ENCODE data around the gene PCBP3. TPM values are rescaled to one million over a fixed set of nuclear protein-coding genes. Genes with fewer than 3 reads are reported as not detected.

Gene PCBP3
- total RNA-seq, 1 donor from 2014 or later, result 5.0 TPM

DNA sequence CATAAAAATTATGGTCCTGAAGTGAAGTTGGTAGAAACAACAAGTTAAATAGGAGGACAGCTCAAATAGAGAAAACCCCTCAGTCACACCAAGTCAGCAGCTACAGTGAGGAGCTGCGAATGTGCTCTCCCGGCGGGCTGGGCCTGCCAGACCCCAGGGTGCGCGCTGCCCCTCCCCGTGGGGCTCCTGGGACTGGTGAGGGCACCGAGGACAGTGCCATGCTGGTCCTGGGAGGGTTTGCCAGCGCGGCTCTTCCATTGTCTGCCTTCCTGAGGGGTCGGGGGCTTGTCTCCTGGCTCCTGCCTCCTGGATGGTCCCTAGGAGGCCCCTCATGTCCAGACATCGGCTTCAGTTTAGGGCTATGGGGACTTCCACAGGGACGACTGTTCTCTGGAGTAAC lies 121.8 kb downstream of the PCBP3 start:
- DNase-seq (ENCODE audit: low spot score in 2 of 2, unreplicated experiment in 2 of 2), result no peak
- Mint-ChIP-seq H3K27me3 (ENCODE audit: low read depth) (no peaks in the 10 kb centered on the region), H3K4me1 (peaks cover 25% of the 10 kb centered on the region), H3K36me3 (no peaks in the 10 kb centered on the region), H3K27ac (no peak overlapping the region), H3K4me3 (no peak overlapping the region), H3K9me3 (peaks cover 1% of the 10 kb centered on the region)
- TF ChIP-seq CTCF (IDR thresholded peaks at IDR 0.05; ENCODE audit: unreplicated experiment), result no peak

GRCh38 chr21:45766055-45766454 lies 122.5 kb downstream of the PCBP3 start:
- Mint-ChIP-seq H3K9me3 (no peaks in the 10 kb centered on the region), H3K27ac (no peak overlapping the region), H3K36me3 (no peaks in the 10 kb centered on the region), H3K4me3 (no peak overlapping the region), H3K27me3 (ENCODE audit: low read depth) (no peaks in the 10 kb centered on the region), H3K4me1 (peaks cover 25% of the 10 kb centered on the region)
- no peak for TF ChIP-seq CTCF (IDR thresholded peaks at IDR 0.05; ENCODE audit: unreplicated experiment)
- no peak for DNase-seq (ENCODE audit: low spot score in 2 of 2, unreplicated experiment in 2 of 2)

- no peak overlapping the region for H3K27ac Mint-ChIP-seq
- H3K27me3 Mint-ChIP-seq (ENCODE audit: low read depth), result no peaks in the 10 kb centered on the region
- peaks cover 25% of the 10 kb centered on the region for H3K4me1 Mint-ChIP-seq
- no peak for DNase-seq (ENCODE audit: low spot score in 2 of 2, unreplicated experiment in 2 of 2)
- H3K4me3 Mint-ChIP-seq, result no peak overlapping the region
- H3K9me3 Mint-ChIP-seq, result no peaks in the 10 kb centered on the region
- no peak for TF ChIP-seq CTCF (IDR thresholded peaks at IDR 0.05; ENCODE audit: unreplicated experiment)
- no peaks in the 10 kb centered on the region for H3K36me3 Mint-ChIP-seq
These were observed 123.0 kb downstream of the PCBP3 start for GRCh38 chr21:45766501-45766900.

DNA sequence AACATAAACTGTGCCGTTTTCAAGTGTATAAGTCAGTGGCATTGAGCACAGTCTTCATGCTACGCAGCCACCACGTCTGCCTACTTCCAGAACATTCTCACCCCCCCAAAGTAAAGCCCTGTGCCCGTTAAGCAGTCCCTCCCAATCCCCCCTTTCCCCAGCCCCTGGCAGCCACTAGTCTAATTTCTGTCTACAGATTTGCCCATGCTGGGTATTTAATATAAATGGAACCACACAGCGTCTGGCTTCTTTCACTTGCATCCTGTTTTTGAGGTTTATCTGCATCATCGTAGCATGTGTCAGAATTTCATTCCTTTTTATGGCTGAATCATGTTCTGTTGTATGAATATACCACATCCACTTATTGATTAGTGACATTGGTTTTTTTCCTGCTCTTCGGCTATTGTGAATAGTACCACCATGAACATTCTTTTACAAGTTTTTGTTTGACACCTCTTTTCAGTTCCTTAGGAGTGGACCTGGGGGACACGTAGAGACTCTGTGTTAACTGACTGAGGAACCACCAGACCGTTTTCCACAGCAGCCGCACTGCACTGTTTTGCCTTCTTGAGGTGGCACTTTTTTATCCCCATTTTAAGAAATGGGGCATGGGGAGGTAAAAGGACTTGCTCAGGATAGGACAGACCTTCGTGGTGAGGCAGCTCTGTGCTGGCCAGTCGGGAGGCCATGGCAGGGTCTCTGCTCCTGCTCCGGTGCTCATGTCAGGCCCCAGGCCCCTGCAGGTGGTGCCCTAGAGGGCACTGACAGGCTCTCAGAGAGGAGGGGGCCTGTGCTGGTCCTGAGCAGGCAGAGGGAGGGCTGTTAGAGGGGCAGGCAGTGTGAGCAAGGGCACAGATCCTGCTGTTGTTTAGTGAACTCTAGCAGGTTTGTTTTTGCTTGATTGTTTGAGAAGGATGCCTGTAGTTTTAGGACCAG lies 123.8 kb downstream of the PCBP3 start:
- no peaks in the 10 kb centered on the region for H3K27me3 Mint-ChIP-seq (ENCODE audit: low read depth)
- DNase-seq (ENCODE audit: low spot score in 2 of 2, unreplicated experiment in 2 of 2), result no peak
- H3K36me3 Mint-ChIP-seq, result no peaks in the 10 kb centered on the region
- no peak for TF ChIP-seq CTCF (IDR thresholded peaks at IDR 0.05; ENCODE audit: unreplicated experiment)
- peaks cover 25% of the 10 kb centered on the region for H3K4me1 Mint-ChIP-seq
- H3K27ac Mint-ChIP-seq, result no peak overlapping the region
- no peak overlapping the region for H3K4me3 Mint-ChIP-seq
- peaks cover 4% of the 10 kb centered on the region for H3K9me3 Mint-ChIP-seq

- Mint-ChIP-seq H3K4me1 (peaks cover 25% of the 10 kb centered on the region), H3K4me3 (no peak overlapping the region), H3K9me3 (peaks cover 11% of the 10 kb centered on the region), H3K27ac (peak overlapping the region; percentile 75), H3K36me3 (no peaks in the 10 kb centered on the region), H3K27me3 (ENCODE audit: low read depth) (no peaks in the 10 kb centered on the region)
- TF ChIP-seq CTCF (IDR thresholded peaks at IDR 0.05; ENCODE audit: unreplicated experiment), result no peak
- DNase-seq (ENCODE audit: low spot score in 2 of 2, unreplicated experiment in 2 of 2), result peak in 1 of 2 experiments; percentile 35
These were observed 124.7 kb downstream of the PCBP3 start for GRCh38 chr21:45768011-45768739.

Measured in mesothelial cell of epicardium (in vitro differentiated cells).